Measurements from ENCODE around the gene TPT1.

GRCh38 chr13:45361596-45362206 is 20.7 kb upstream of the TPT1 start:
- TF ChIP-seq TAF1 (IDR thresholded peaks at IDR 0.05; ENCODE audit: low read depth, low read length) = no peak
- no peak for TF ChIP-seq POLR2A (IDR thresholded peaks at IDR 0.05; ENCODE audit: low read depth, low read length)
- TF ChIP-seq SPI1 (IDR thresholded peaks at IDR 0.05; ENCODE audit: low read depth, low read length) = no peak
- TF ChIP-seq POLR2AphosphoS5 (IDR thresholded peaks at IDR 0.05; ENCODE audit: low read depth, low read length) = no peak
